ENCODE results near the gene ACOX2. TPM values are rescaled to one million over a fixed set of nuclear protein-coding genes. Genes with fewer than 3 reads are reported as not detected.

The ACOX2 gene
- total RNA-seq, 1 experiment from 2014 or later = 12.8 TPM

- H3K9me3 ChIP-seq (ENCODE audit: control insufficient read depth in 1 of 2, insufficient read depth in 1 of 2, low read depth in 1 of 2, low read length in 2 of 2) = no peaks in the 10 kb centered on the region
- no peak overlapping the region for H2AFZ ChIP-seq (ENCODE audit: low read depth, low read length, poor library complexity, severe bottlenecking)
- H3K9me2 ChIP-seq (ENCODE audit: insufficient read depth) = no peaks in the 10 kb centered on the region
- no peaks in the 10 kb centered on the region; the same call in 1 of the 2 replicates for H3K27me3 ChIP-seq (ENCODE audit: insufficient read depth, low read length)
- no TSS peak for BruUV-seq (replicated peaks)
- H3K4me1 ChIP-seq (ENCODE audit: control insufficient read depth in 1 of 2, insufficient read depth in 2 of 2, low read length in 2 of 2) = peaks cover 2 to 6% of the 10 kb centered on the region in 2 experiments; a peak in 2 of 4 replicates
- no peak for ATAC-seq
- RAD21 ChIA-PET (ENCODE audit: low non-redundant PET in 1 of 2, low total read pairs in 2 of 2, uncharacterized antibody in 2 of 2, unreplicated experiment in 2 of 2) = no interaction called here
- H3K27ac ChIP-seq (ENCODE audit: low read depth, low read length) = no peak overlapping the region
- H3K9ac ChIP-seq (ENCODE audit: low read length) = no peak overlapping the region
- H3K79me2 ChIP-seq (ENCODE audit: insufficient read depth, low read length) = no peaks in the 10 kb centered on the region
- POLR2A ChIA-PET = no interaction called here
- DNase-seq (ENCODE audit: low read depth, low spot score) = no peak
- H4K20me1 ChIP-seq (ENCODE audit: insufficient read depth) = no peaks in the 10 kb centered on the region
- intact Hi-C loops (cut with micrococcal nuclease) = no loop called here
- H3K4me2 ChIP-seq (ENCODE audit: low read length) = no peak overlapping the region
- H3K4me3 ChIP-seq (replicated peaks in 1 of 2; ENCODE audit: low read depth in 1 of 2, low read length in 2 of 2) = no peak overlapping the region
- no peak for TF ChIP-seq EZH2phosphoT487 (IDR thresholded peaks at IDR 0.05; ENCODE audit: borderline replicate concordance)
- TF ChIP-seq ZBTB33 (IDR thresholded peaks at IDR 0.05; ENCODE audit: extremely low read depth, insufficient replicate concordance, low read length) = no peak
- no peak for TF ChIP-seq EGR1 (IDR thresholded peaks at IDR 0.05; ENCODE audit: low read depth)
- TF ChIP-seq CEBPB (IDR thresholded peaks at IDR 0.05; ENCODE audit: low read depth) = 0 out of 2 replicates have a peak, but pooled peaks have one; percentile 30
- no peak for TF ChIP-seq SIN3A (IDR thresholded peaks at IDR 0.05; ENCODE audit: low read depth)
- TF ChIP-seq REST (IDR thresholded peaks at IDR 0.05; ENCODE audit: low read depth) = no peak
- TF ChIP-seq YY1 (IDR thresholded peaks at IDR 0.05; ENCODE audit: extremely low read depth, insufficient replicate concordance, low read depth, low read length) = no peak
- CTCF ChIA-PET = interaction anchor here (1.4 kb wide), 1 partner anchor 8 kb away, joined by 6 read pairs; no protein-coding TSS in a partner anchor
- no peaks in the 10 kb centered on the region for H3K36me3 ChIP-seq (ENCODE audit: control insufficient read depth in 1 of 2, insufficient read depth in 2 of 2, low read length in 2 of 2)
Observed at GRCh38 chr3:58537412-58538301, 667 bp upstream of the ACOX2 start.
